Effector memory CD4-positive, alpha-beta T cell (primary cell): ENCODE data around the gene CACNA1C.
A peak's percentile ranks its signal among the peaks of the same experiment; 100 is the strongest.

Source experiments
- DNase-seq, 3 donors: peaks; one replicate each; pipeline ENCODE4 v3.0.0-alpha.2; 2020
- H3K27ac ChIP-seq: 2 replicates; pipeline ENCODE4 v1.7.0; 2013; ENCODE audit warnings: mild to moderate bottlenecking, low read length, moderate library complexity; ENCODE audit not compliant: insufficient read depth, poor library complexity, severe bottlenecking
- H3K27me3 ChIP-seq: replicated peaks from 2 replicates; pipeline ENCODE4 v1.7.0; 2013; ENCODE audit warnings: mild to moderate bottlenecking, low read length; ENCODE audit not compliant: insufficient read depth, control insufficient read depth, poor library complexity, severe bottlenecking
- H3K36me3 ChIP-seq: 2 replicates; pipeline ENCODE4 v1.7.0; 2013; ENCODE audit warnings: mild to moderate bottlenecking, low read length, moderate library complexity; ENCODE audit not compliant: control insufficient read depth, insufficient read depth
- H3K4me1 ChIP-seq: 2 replicates; pipeline ENCODE4 v1.7.0; 2013; ENCODE audit warnings: low read length, mild to moderate bottlenecking; ENCODE audit not compliant: control insufficient read depth, insufficient read depth, poor library complexity, severe bottlenecking
- H3K4me3 ChIP-seq: 2 replicates; pipeline ENCODE4 v1.7.0; 2013; ENCODE audit warnings: low read length, low read depth, mild to moderate bottlenecking; ENCODE audit not compliant: insufficient read depth, poor library complexity, severe bottlenecking
- H3K9me3 ChIP-seq: 2 replicates; pipeline ENCODE4 v1.7.0; 2013; ENCODE audit warnings: mild to moderate bottlenecking, low read length, moderate library complexity; ENCODE audit not compliant: control insufficient read depth

CACNA1C gene

GRCh38 chr12:2688381-2688931 is 635.7 kb downstream of the CACNA1C start:
- H3K27me3 ChIP-seq: no peaks in the 10 kb centered on the region
- H3K36me3 ChIP-seq: no peaks in the 10 kb centered on the region
- DNase-seq: no peak
- no peak overlapping the region for H3K27ac ChIP-seq
- H3K9me3 ChIP-seq: no peaks in the 10 kb centered on the region
- H3K4me1 ChIP-seq: peaks cover 7% of the 10 kb centered on the region
- no peak overlapping the region for H3K4me3 ChIP-seq

DNA sequence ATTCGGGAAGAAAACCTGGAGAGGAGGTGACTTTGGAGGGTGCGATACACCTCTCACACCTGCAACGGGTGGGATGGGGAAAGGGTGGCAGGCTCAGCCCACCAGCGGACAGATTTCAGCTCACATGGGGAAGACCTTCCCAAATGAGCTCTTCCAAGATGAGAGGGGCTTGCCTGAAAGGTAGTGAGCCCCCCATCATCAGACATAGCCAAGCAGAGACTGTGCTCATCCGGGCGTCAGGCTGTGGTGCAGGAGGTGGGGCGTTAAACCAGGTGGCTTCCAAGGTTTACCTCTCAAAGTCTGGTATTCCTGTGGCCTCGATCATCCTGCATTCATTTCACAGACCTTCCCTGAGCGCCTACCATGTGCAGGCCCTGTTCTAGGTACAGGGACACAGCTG is 636.6 kb downstream of the CACNA1C start:
- no peaks in the 10 kb centered on the region for H3K36me3 ChIP-seq
- H3K9me3 ChIP-seq: no peaks in the 10 kb centered on the region
- no peak overlapping the region for H3K27ac ChIP-seq
- H3K4me1 ChIP-seq: peaks cover 7% of the 10 kb centered on the region
- no peak overlapping the region for H3K4me3 ChIP-seq
- no peak for DNase-seq
- H3K27me3 ChIP-seq: no peaks in the 10 kb centered on the region

DNA sequence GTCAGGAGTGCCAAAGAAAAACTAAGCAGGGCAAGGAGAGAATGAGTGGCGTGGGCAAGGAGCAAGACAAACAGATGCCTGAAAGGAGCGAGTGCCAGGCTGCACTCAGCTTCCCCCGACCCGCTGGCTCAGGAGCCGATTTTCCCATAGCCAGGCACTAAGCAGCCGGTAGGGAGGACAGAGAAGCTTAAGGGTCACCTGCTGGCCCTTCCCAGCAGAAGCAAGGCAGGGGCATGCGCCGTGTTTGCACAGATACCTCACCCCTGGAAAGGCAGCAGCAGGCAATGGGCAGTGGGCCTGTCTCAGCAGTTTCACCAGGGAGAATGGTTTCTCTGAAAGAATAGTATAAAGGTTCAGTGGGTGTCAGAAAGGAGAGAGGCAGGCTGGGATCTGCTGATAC is 637.1 kb downstream of the CACNA1C start:
- Histone ChIP-seq H3K27ac (no peak overlapping the region), H3K36me3 (no peaks in the 10 kb centered on the region), H3K9me3 (no peaks in the 10 kb centered on the region), H3K4me3 (no peak overlapping the region), H3K27me3 (no peaks in the 10 kb centered on the region), H3K4me1 (peaks cover 7% of the 10 kb centered on the region)
- DNase-seq: no peak

GRCh38 chr12:2690348-2691005 is 637.7 kb downstream of the CACNA1C start:
- H3K4me1 ChIP-seq: peaks cover 7% of the 10 kb centered on the region
- peak overlapping the region; percentile 53 for H3K27ac ChIP-seq
- no peak for DNase-seq
- H3K27me3 ChIP-seq: no peaks in the 10 kb centered on the region
- peak overlapping the region; percentile 81 for H3K4me3 ChIP-seq
- no peaks in the 10 kb centered on the region for H3K36me3 ChIP-seq
- no peaks in the 10 kb centered on the region for H3K9me3 ChIP-seq

DNA sequence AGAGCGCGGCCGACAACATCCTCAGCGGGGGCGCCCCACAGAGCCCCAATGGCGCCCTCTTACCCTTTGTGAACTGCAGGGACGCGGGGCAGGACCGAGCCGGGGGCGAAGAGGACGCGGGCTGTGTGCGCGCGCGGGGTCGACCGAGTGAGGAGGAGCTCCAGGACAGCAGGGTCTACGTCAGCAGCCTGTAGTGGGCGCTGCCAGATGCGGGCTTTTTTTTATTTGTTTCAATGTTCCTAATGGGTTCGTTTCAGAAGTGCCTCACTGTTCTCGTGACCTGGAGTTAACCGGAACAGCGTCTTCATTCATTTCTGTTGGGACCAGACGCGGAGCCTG is 638.2 kb downstream of the CACNA1C start:
- no peaks in the 10 kb centered on the region for H3K36me3 ChIP-seq
- peak overlapping the region; percentile 81 for H3K4me3 ChIP-seq
- peaks cover 7% of the 10 kb centered on the region for H3K4me1 ChIP-seq
- H3K27me3 ChIP-seq: no peaks in the 10 kb centered on the region
- H3K27ac ChIP-seq: peak overlapping the region; percentile 53
- DNase-seq: peak; percentile 24 to 36 (median 28)
- H3K9me3 ChIP-seq: no peaks in the 10 kb centered on the region

DNA sequence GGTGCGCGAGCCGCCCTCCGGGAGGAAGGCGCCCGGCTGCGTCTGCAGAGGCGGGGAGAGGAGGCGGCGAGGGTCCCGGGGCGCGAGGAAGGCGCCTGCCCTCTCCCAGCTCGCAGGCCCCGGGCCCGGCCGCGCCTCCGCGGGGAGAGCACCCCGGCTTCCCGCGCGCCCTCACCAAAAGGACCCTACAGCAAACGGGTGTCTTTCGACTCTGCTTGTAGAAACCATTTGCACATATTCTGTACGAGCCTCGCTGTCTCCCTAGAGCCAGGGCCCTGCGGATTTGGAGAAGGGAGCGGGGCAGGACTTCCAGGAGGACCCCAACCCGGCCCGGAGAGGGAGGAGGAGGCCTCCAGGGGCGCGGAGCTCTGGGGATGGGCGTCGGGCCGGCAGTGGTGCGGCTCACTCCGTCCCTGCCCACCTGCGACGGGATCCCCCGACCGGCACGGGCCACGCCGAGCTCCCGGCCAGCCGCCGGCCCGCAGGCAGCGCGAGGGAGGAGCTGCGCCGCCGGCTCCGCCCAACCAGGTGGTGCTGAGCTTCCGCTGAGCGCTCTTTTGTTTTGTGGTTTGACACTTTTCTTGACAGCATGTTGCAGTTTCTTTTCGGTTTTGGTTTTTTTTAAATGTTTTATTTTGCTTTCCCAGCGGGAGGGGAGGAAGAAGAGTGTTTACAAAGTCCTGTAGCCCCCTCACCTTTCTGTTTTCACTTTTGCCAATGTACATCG is 638.7 kb downstream of the CACNA1C start:
- H3K9me3 ChIP-seq: no peaks in the 10 kb centered on the region
- no peaks in the 10 kb centered on the region for H3K36me3 ChIP-seq
- H3K4me1 ChIP-seq: peaks cover 7% of the 10 kb centered on the region
- peak overlapping the region; percentile 81 for H3K4me3 ChIP-seq
- no peaks in the 10 kb centered on the region for H3K27me3 ChIP-seq
- no peak for DNase-seq
- peak overlapping the region; percentile 53 for H3K27ac ChIP-seq

GRCh38 chr12:2692080-2692479 is 639.3 kb downstream of the CACNA1C start:
- Histone ChIP-seq H3K36me3 (no peaks in the 10 kb centered on the region), H3K4me1 (peaks cover 7% of the 10 kb centered on the region), H3K9me3 (no peaks in the 10 kb centered on the region), H3K27me3 (peaks cover 3% of the 10 kb centered on the region), H3K27ac (peak overlapping the region; percentile 43), H3K4me3 (peak overlapping the region; percentile 81)
- no peak for DNase-seq

GRCh38 chr12:2693244-2693860 is 640.6 kb downstream of the CACNA1C start:
- Histone ChIP-seq H3K9me3 (no peaks in the 10 kb centered on the region), H3K27ac (no peak overlapping the region), H3K27me3 (peaks cover 3% of the 10 kb centered on the region), H3K4me1 (peaks cover 7% of the 10 kb centered on the region), H3K36me3 (no peaks in the 10 kb centered on the region), H3K4me3 (no peak overlapping the region)
- DNase-seq: no peak

GRCh38 chr12:2693980-2694610 is 641.3 kb downstream of the CACNA1C start:
- Histone ChIP-seq H3K36me3 (no peaks in the 10 kb centered on the region), H3K9me3 (no peaks in the 10 kb centered on the region), H3K4me1 (peaks cover 7% of the 10 kb centered on the region), H3K4me3 (no peak overlapping the region), H3K27me3 (peaks cover 3% of the 10 kb centered on the region), H3K27ac (no peak overlapping the region)
- no peak for DNase-seq
